HG02973 (cell line): ENCODE measurements around the gene LGR5.
"Not testable (repeated sequence)": the region's sequence is repeated elsewhere in the genome, so short reads cannot be mapped to it uniquely, and the experiment has no call there.

Source experiments
- ATAC-seq: cut with Tn5 transposase; IDR thresholded peaks from one replicate; pipeline ENCODE4 v1.9.1; 2021; ENCODE audit warnings: moderate library complexity; ENCODE audit not compliant: unreplicated experiment

Gene LGR5

DNA sequence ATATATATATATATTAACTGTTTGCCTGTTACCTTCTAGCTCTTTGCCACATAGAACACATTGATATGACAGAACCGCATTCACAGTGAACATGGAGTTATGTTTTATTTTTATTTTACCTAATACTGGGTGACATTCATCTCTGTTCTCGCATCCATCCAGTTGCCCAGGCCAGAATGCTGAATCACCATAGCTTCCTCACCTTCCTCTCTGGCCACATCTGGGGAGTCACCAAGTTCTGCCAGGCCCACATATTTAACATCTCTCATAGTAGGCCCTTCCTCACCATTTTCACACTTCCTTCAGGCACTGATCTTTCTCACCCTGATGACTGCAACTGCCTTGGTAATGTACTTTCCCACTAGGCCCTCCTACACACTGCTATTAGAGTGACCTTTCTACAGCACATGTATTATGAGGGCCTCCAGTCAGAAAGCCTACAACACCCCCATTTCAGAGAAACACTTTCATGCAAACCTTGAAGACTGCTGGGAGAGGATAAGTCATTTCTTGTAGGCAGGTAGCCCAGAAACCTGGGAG is 106.8 kb downstream of the LGR5 start:
- ATAC-seq, result peak; percentile 46

DNA sequence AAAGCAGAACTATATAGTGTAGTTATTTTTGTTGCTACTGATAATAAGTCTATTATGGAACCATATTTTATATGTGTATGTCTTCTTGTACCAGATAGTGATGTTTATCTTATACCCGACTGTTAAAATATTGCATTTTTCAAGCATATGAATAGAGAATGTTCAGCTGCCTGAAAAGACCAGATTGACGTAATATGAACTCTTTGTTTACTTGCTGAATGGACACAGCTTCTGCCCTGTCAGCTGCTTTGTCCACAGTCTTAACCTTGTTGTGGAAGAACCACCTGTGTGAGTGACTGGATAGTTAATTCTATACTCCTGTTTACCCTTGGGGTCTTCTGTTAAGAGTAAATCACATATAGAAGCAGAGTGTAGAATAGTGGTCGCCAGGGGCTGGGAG is 109.3 kb downstream of the LGR5 start:
- no peak for ATAC-seq

GRCh38 chr12:71551529-71551928 is 111.9 kb downstream of the LGR5 start:
- ATAC-seq, result no peak

GRCh38 chr12:71552728-71553501 is 113.3 kb downstream of the LGR5 start:
- ATAC-seq, result no peak

DNA sequence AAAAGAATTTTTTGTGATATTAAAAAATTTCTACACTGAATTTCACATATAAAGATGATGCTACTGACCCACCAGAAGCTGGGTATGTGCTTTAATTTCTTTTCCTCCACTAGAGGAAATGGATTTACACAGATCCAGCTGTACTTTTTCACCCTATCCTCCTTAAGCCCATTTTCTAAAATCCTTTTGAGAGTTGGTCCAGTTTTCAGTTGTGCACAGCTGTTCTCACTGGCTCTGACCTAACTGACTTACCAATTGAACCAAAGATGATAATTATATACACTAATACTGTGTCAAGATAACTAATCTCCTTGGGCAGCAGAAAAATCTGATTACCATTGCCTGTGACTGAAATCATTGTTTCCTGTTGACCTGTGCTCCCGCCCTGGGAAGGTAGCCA is 115.6 kb downstream of the LGR5 start:
- ATAC-seq, result no peak

- not testable (repeated sequence) for ATAC-seq
These were observed 116.2 kb downstream of the LGR5 start for GRCh38 chr12:71555789-71556188.

DNA sequence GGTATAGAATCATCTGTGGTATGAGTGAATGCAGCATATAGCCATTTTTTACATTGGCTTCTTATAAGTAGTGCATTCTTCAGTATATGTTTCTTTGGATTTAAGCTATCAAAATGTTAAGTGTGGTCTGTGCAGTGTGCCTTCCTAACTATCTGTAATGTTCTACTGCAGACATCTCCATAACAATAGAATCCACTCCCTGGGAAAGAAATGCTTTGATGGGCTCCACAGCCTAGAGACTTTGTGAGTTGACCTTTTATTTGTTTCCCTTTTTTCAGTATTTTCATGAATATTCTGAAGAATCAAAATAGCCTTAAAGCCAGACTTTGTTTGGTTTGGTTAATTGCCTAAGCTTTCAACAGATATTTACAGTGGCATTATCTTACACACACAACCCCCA is 116.8 kb downstream of the LGR5 start:
- ATAC-seq, result no peak

DNA sequence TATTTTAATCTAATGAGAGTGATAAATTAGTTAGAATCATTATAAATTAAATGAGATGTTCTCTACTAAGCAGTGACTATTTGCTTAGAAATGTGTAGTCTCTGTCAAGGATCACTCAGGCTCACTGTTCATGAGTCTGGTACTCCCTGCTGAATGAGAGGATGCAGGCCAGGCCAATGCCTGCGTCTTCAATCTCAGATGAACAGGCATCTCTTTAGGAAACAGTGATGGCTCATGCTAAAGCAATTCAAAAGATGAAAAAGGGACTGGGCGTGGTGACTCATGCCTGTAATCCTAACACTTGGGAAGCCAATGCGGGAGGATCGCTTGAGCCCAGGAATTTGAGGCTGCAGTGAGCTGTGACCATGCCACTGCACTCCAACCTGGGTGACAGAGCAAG is 117.3 kb downstream of the LGR5 start:
- ATAC-seq, result no peak

GRCh38 chr12:71558445-71558844 is 118.8 kb downstream of the LGR5 start:
- ATAC-seq, result no peak

GRCh38 chr12:71562676-71563595 is 123.3 kb downstream of the LGR5 start:
- ATAC-seq, result no peak

- ATAC-seq, result no peak
These were observed 125.9 kb downstream of the LGR5 start for GRCh38 chr12:71565535-71565934.

- ATAC-seq, result no peak
These were observed 127.1 kb downstream of the LGR5 start for GRCh38 chr12:71566655-71567054.

GRCh38 chr12:71567537-71567936 is 127.9 kb downstream of the LGR5 start:
- no peak for ATAC-seq

GRCh38 chr12:71569885-71570284 is 130.3 kb downstream of the LGR5 start:
- ATAC-seq, result not testable (repeated sequence)

DNA sequence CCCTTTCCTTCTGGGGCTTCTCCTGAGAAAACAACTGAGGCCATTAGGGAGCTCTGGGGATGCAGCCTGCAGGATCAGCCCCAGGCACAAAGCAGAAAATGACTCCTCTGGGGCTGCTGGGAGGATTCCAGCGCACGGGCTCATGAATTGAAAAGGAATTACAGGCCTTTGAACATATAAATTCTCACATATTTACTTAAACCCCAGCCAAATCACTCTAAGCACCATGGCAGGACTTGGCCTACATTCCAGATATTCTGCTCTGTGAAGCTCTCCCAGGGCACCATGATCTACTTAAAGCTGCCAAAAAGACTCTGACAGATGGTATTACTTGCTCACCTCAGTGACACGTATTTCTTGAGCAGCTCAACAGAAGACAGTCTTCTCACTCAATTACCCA is 136.9 kb downstream of the LGR5 start:
- no peak for ATAC-seq

DNA sequence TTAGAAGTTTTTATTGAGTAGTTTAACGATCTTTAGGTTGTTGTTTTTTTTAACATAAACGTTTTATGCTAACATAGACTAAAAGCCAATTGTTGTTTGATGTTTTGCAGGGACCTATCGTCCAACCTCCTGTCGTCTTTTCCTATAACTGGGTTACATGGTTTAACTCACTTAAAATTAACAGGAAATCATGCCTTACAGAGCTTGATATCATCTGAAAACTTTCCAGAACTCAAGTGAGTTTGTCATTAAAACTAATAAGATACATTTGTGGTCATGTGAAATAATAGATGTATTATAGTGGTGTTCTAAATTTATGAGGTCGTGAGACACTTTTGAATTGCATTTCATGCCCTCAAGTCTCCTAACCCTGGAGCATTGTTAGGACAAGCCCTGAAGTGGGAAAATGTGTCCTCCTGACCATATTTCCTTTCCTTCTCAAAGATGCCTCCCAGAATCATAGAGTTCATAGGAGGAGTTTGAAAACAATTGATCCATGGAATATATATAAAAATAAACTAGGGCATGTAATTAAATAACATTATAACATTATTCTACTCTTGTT is 139.2 kb downstream of the LGR5 start:
- ATAC-seq, result no peak

GRCh38 chr12:71581206-71581605 is 141.6 kb downstream of the LGR5 start:
- ATAC-seq, result no peak

DNA sequence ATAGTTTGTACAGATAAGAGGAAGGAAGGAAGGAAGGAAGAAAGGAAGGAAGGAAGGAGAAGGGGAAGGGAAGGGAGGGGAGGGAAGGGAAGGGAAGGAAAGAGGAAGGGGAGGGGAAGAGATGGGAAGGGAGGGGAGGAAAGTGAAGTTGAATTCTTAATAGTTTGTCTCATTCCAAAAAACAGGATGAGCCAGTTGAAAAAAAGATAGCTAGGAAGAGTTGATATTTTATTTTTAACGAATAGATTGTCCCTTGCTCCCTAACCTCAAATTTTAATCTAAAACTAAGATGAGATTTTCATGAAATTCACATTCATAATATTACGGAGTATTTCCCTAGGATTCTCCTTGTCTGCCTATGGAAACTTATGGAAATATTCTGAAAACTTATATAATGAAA is 143.3 kb downstream of the LGR5 start:
- no peak for ATAC-seq

- no peak for ATAC-seq
These were observed 144.8 kb downstream of the LGR5 start for GRCh38 chr12:71584356-71584755.

- ATAC-seq, result no peak
These were observed 145.6 kb downstream of the LGR5 start for GRCh38 chr12:71585218-71585617.

DNA sequence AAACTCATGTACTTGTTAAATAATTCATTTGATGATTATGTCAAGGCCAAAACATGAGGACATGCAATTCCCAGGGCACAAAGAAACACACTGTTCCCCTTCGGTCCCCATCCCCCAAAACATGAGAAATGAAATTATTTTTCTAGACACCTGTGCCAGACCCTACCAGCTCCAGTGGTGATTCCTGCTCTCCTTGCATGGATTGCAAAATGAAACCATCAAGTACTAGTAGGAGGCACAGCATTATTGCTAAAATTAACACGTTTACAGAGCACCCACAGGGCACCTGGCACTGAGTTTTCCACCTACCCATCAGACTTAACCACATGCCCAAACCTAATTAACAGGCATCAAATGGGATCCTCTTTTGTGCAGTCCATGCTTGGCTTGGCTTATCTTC is 147.4 kb downstream of the LGR5 start:
- ATAC-seq, result no peak
